Esophagus squamous epithelium (tissue), 4 donors: Measurements from ENCODE around the gene UNKL.

Source experiments
- POLR2A ChIP-seq, 4 donors: fragments of 450-650 bp; IDR thresholded peaks; one replicate each; pipeline ENCODE4 v1.6.1; 2017; ENCODE audit warnings: antibody characterized with exemption in 4 of 4, mild to moderate bottlenecking in 4 of 4, moderate library complexity in 3 of 4
- TF ChIP-seq, protein P1 (sequence below), 6 experiments: fragments of 450-650 bp in 4 of 6; fragments of 200-600 bp in 2 of 6; sonication (generic) in 2 of 6; IDR thresholded peaks; one replicate each; pipeline ENCODE4 v1.5.1; 2016 to 2019; ENCODE audit warnings: antibody characterized with exemption in 6 of 6, mild to moderate bottlenecking in 4 of 6, moderate library complexity in 4 of 6

DNA sequence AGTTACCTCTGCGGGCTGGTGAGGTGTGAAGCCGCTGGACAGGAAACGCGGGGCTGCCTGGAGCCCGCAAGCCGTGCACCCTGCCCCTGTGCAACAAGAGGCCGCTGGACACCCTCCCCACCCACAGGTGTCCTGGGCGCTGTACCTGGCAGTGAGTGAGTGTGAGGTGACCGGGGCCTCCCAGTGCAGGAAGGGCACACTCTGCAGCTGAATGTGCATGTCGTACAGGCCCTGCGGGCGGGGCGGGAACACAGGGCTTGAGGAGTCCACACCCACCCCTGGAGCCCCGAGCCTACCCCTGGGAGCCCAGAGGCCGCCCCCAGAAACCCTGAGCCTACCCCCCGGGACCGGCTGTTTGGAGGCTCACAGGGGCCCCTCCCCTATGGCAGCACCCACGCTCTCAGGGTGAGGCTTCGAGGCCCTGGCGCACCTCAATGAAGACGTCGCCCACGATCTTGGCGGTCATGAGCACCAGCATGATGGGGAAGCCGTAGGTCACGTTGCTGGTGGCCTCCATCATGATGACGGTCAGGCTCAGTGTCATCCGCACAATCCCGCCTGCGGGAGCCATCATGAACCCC is 34.1 kb upstream of the UNKL start:
- TF ChIP-seq, protein P1, sequence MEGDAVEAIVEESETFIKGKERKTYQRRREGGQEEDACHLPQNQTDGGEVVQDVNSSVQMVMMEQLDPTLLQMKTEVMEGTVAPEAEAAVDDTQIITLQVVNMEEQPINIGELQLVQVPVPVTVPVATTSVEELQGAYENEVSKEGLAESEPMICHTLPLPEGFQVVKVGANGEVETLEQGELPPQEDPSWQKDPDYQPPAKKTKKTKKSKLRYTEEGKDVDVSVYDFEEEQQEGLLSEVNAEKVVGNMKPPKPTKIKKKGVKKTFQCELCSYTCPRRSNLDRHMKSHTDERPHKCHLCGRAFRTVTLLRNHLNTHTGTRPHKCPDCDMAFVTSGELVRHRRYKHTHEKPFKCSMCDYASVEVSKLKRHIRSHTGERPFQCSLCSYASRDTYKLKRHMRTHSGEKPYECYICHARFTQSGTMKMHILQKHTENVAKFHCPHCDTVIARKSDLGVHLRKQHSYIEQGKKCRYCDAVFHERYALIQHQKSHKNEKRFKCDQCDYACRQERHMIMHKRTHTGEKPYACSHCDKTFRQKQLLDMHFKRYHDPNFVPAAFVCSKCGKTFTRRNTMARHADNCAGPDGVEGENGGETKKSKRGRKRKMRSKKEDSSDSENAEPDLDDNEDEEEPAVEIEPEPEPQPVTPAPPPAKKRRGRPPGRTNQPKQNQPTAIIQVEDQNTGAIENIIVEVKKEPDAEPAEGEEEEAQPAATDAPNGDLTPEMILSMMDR (IDR thresholded peaks at IDR 0.05) = no peak
- no peak for TF ChIP-seq POLR2A (IDR thresholded peaks at IDR 0.05)
